Thyroid gland (tissue), 4 donors: ENCODE measurements around the gene GALNT2.

Experiments used
- CTCF ChIP-seq, 6 experiments: fragments of 200-600 bp in 3 of 6; fragments of 450-650 bp in 3 of 6; sonication (generic) in 3 of 6; IDR thresholded peaks; one replicate each; pipeline ENCODE4 v1.5.1; 2016 to 2019; ENCODE audit warnings: antibody characterized with exemption in 6 of 6, mild to moderate bottlenecking in 2 of 6, inconsistent platforms in 1 of 6, moderate library complexity in 1 of 6
- POLR2A ChIP-seq, 2 donors: fragments of 450-650 bp; IDR thresholded peaks; one replicate each; pipeline ENCODE4 v1.6.1; 2017; ENCODE audit warnings: antibody characterized with exemption in 2 of 2, mild to moderate bottlenecking in 2 of 2, moderate library complexity in 1 of 2

- no peak for TF ChIP-seq CTCF (IDR thresholded peaks at IDR 0.05)
- TF ChIP-seq POLR2A (IDR thresholded peaks at IDR 0.05): no peak
Measured at GRCh38 chr1:230073371-230074035, 6.5 kb downstream of the GALNT2 start.
